Activated CD8-positive, alpha-beta memory T cell treated with anti-CD3 and anti-CD28 coated beads for 36 hours (primary cell): ENCODE results near the gene PGM5. TPM values are rescaled to one million over a fixed set of nuclear protein-coding genes. Genes with fewer than 3 reads are reported as not detected.

Experiments
- CTCF ChIA-PET: fragments of 350-600 bp; sonication (Branson Sonifier 250); formaldehyde crosslinking; loops from one replicate; lab custom pipeline; 2021; ENCODE audit warnings: antibody characterized with exemption; lab: Charles Lee
- POLR2A ChIA-PET: fragments of 350-600 bp; sonication (Branson Sonifier 250); formaldehyde crosslinking; loops from one replicate; lab custom pipeline; 2021; ENCODE audit warnings: antibody characterized with exemption; lab: Charles Lee
- total RNA-seq, 2 experiments: library from RNA; stranded (reverse); gene quantifications; one replicate each; pipeline ENCODE4 v1.2.3, GENCODE V29; 2021

PGM5 gene
- total RNA-seq, 2 experiments from 2014 or later: not detected

- ChIA-PET POLR2A (no interaction called here), CTCF (no interaction called here)
Measured at GRCh38 chr9:68480807-68481206, 124.4 kb downstream of the PGM5 start.

- ChIA-PET POLR2A (no interaction called here), CTCF (no interaction called here)
Measured at GRCh38 chr9:68482548-68482947, 126.1 kb downstream of the PGM5 start.

GRCh38 chr9:68488126-68488525 is 131.7 kb downstream of the PGM5 start:
- ChIA-PET POLR2A (no interaction called here), CTCF (no interaction called here)

GRCh38 chr9:68489646-68490045 is 133.2 kb downstream of the PGM5 start:
- ChIA-PET POLR2A (no interaction called here), CTCF (no interaction called here)

GRCh38 chr9:68492806-68493205 is 136.4 kb downstream of the PGM5 start:
- CTCF ChIA-PET: no interaction called here

GRCh38 chr9:68493541-68493940 is 137.1 kb downstream of the PGM5 start:
- ChIA-PET POLR2A (no interaction called here), CTCF (no interaction called here)

More at GRCh38 chr9:68492806-68493205, 136.4 kb downstream of the PGM5 start:
- POLR2A ChIA-PET: no interaction called here

- POLR2A ChIA-PET: no interaction called here
- CTCF ChIA-PET: no interaction called here
Measured at GRCh38 chr9:68493958-68494577, 137.7 kb downstream of the PGM5 start.

- ChIA-PET CTCF (interaction anchor here (1.3 kb wide), 1 partner anchor 11 kb away, joined by 3 read pairs; no protein-coding TSS in a partner anchor), POLR2A (no interaction called here)
Measured at GRCh38 chr9:68495247-68495646, 138.8 kb downstream of the PGM5 start.

- ChIA-PET POLR2A (no interaction called here), CTCF (interaction anchor here (1.3 kb wide), 1 partner anchor 10 kb away, joined by 3 read pairs; no protein-coding TSS in a partner anchor)
Measured at GRCh38 chr9:68496356-68496755, 139.9 kb downstream of the PGM5 start.

- POLR2A ChIA-PET: no interaction called here
- CTCF ChIA-PET: no interaction called here
Measured at GRCh38 chr9:68497629-68498028, 141.2 kb downstream of the PGM5 start.

GRCh38 chr9:68498816-68499215 is 142.4 kb downstream of the PGM5 start:
- CTCF ChIA-PET: no interaction called here
- POLR2A ChIA-PET: no interaction called here

GRCh38 chr9:68500457-68501381 is 144.3 kb downstream of the PGM5 start:
- ChIA-PET POLR2A (no interaction called here), CTCF (no interaction called here)

- ChIA-PET POLR2A (no interaction called here), CTCF (no interaction called here)
Measured at GRCh38 chr9:68502279-68502678, 145.9 kb downstream of the PGM5 start.

- ChIA-PET POLR2A (no interaction called here), CTCF (interaction anchor here (1.3 kb wide), 1 partner anchor 10 kb away, joined by 3 read pairs; no protein-coding TSS in a partner anchor)
Measured at GRCh38 chr9:68505681-68506409, 149.4 kb downstream of the PGM5 start.

- CTCF ChIA-PET: interaction anchor here (1.3 kb wide), 1 partner anchor 11 kb away, joined by 3 read pairs; no protein-coding TSS in a partner anchor
- POLR2A ChIA-PET: no interaction called here
Measured at GRCh38 chr9:68506551-68506950, 150.1 kb downstream of the PGM5 start.

- CTCF ChIA-PET: interaction anchor here (1.3 kb wide), 1 partner anchor 12 kb away, joined by 3 read pairs; no protein-coding TSS in a partner anchor
- POLR2A ChIA-PET: no interaction called here
Measured at GRCh38 chr9:68507130-68507805, 150.9 kb downstream of the PGM5 start.

GRCh38 chr9:68507806-68508145 is 151.4 kb downstream of the PGM5 start:
- ChIA-PET CTCF (no interaction called here), POLR2A (no interaction called here)

GRCh38 chr9:68508547-68508946 is 152.1 kb downstream of the PGM5 start:
- POLR2A ChIA-PET: no interaction called here

GRCh38 chr9:68509689-68510088 is 153.3 kb downstream of the PGM5 start:
- CTCF ChIA-PET: interaction anchor here (0.7 kb wide), 1 partner anchor 361 kb away, joined by 3 read pairs; no protein-coding TSS in a partner anchor
- POLR2A ChIA-PET: no interaction called here

More at GRCh38 chr9:68508547-68508946, 152.1 kb downstream of the PGM5 start:
- CTCF ChIA-PET: no interaction called here
